Measurements from ENCODE around the gene HOXA3.

Gene HOXA3

DNA sequence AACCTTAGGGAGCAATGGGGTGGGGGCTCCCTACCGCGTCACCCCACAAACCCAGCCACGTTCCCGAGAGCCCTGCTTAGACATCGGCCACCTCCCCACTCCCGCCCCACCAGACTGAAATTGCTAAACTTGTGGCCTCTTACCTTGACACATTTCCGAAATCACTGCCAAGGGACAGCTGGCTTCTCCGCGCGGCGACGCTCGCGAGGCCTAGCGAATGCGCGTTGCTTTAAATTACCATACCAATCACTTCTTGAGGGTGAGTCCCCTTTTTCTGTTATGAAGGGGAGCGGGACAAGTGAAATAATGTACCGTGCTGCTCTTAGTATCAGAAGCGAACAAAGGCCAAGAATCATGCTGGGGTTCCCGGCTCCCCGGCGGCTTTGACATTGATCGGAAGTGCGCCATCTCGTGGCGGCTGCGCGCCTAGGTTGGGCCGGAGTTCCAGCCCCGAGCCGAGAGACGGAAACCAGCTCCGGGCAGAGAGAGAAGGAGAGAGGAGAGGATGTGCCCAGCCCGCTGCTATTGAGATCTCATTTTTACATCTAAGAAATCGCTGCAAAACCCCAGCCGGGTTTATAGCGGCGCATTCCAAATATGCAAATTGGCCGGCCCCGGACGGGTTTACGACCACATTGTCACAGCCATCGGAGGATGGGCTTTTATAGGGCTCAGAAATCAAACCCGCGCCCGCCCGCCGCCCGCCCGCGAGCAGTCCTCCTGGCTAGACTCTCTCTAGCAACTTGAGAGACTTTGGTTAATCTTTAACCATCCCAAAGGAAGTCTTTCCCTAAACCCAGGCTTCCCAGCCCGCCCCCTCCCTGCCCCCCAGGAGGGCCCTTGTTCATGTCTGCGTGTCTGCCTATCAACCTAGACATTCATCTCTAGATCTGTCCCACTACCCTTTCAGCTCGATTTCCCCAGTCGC, 27.4 kb upstream of the HOXA3 start:
- no peak for DNase-seq (ENCODE audit: low read depth, low spot score)
- H3K27ac ChIP-seq, result peak overlapping the region; percentile 93

DNA sequence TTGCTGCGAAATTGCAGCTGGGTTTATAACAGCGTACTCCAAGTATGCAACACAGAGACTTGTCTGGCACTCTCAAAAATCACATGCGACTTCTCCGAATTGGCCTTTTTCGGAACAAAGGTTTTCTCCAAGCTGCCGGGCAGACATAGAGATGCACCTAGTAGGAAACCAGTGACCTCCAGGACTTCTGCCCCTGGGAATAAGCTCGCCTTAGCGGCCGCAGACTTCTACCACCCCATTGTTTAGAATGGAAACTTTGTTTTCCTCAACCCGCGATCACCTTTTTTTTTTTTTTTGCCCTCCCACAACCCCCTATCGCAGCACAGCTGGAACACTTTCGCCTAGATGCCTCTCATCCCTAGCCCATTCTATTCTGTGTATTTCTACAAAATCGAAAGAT, 26.6 kb upstream of the HOXA3 start:
- peak overlapping the region; percentile 93 for H3K27ac ChIP-seq
- DNase-seq (ENCODE audit: low read depth, low spot score), result no peak

DNA sequence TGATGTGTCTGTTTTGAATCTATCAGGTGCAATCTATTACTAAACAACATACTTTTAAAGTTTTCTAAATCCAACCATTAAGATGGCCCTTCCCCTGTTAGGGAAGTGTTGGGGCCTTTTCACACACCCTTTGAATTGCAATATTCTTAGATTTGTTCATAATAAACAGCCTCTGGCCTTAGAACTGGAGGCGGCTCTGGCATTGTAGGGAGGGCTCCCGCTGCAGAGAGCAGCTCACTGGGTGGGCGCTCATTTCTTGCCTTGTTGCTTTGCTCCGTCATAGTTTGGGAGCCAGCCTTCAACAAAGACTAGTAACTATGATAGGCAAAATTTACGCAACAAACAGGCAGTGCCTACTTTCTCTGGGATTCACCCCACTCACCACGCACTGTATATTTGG, 26.0 kb upstream of the HOXA3 start:
- no peak for DNase-seq (ENCODE audit: low read depth, low spot score)
- H3K27ac ChIP-seq, result peak overlapping the region; percentile 93

DNA sequence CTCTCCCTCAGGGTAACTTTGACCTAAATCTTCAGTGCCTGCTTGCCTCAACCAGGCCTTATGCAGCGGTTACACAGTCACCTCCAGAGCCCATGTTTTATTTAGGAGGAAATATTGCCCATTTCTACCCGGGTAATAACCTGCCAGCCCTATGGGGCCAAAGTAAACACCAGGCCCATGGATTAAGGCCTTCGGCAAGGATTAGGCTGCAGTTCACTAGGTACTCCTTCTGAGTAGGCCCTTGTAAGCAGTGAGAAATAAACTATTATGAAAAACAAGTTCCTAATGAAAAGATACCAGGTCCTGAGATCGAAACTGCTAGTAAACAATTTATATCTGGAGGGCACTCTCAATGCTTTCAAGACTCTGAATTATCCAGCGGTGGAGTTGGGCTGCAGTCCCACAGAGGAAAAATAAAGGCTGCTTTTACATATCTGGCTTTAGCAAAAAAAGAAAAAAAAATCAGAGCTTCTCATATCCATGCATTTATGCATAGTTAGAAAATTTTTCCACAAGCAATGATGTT, 25.5 kb upstream of the HOXA3 start:
- peak overlapping the region; percentile 93 for H3K27ac ChIP-seq
- no peak for DNase-seq (ENCODE audit: low read depth, low spot score)

DNA sequence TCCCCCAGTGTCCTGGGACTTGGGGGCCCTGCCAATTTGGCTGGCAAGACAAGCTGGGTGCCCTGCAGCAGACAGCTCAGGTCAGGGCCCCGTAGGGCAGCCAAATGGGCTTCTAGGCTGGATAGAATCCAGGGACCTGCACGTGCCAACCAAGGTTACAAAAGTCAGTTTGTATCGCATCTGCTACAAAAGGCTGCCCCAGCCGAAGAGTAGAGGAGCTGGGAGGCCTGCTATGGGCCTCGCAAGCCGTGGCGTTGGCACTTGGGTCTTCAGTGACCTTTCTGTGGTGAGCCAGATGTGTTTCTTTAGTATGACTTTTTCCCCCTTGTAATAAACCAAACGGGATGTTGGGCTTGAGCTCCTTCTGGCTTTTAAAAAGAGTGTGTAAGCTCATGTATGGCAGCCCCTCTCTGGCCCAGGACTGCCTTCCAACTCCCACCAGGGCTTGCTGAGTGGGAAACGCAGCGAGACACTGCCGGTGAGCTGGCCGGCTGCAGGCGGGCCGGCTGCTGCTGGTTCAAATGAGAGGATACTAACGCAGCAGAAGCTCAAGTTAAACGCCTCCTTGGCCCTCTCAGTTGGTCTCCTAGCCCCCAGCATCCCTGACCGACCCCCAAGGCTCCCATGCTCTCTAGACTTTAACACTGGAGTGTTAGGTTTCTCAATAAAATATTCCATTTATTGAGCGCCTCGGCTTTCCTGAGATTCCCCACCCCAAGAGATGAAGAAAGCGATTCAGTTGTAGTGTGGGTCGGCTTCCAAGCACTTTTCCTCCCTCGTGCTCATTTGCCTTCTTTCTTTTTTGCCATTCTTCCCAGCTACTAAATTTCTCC, 24.8 kb upstream of the HOXA3 start:
- DNase-seq (ENCODE audit: low read depth, low spot score), result no peak
- H3K27ac ChIP-seq, result peak overlapping the region; percentile 93

DNA sequence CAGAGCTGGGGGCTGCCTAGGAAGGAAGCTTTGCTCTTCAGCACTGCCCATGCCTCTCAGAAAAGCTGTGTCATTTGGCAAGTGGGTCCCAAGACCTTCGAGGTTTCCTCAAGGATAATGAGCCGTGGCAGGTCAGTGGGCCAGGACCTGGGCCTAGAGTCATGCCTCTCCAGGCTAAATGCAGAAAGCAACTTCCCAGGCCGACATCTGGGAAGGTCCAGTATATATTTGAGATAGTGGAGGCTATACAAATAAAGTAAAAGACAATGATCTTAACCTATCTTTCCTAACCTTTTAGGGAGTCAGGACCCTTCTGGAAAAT, 24.1 kb upstream of the HOXA3 start:
- DNase-seq (ENCODE audit: low read depth, low spot score), result no peak
- peak overlapping the region; percentile 93 for H3K27ac ChIP-seq

DNA sequence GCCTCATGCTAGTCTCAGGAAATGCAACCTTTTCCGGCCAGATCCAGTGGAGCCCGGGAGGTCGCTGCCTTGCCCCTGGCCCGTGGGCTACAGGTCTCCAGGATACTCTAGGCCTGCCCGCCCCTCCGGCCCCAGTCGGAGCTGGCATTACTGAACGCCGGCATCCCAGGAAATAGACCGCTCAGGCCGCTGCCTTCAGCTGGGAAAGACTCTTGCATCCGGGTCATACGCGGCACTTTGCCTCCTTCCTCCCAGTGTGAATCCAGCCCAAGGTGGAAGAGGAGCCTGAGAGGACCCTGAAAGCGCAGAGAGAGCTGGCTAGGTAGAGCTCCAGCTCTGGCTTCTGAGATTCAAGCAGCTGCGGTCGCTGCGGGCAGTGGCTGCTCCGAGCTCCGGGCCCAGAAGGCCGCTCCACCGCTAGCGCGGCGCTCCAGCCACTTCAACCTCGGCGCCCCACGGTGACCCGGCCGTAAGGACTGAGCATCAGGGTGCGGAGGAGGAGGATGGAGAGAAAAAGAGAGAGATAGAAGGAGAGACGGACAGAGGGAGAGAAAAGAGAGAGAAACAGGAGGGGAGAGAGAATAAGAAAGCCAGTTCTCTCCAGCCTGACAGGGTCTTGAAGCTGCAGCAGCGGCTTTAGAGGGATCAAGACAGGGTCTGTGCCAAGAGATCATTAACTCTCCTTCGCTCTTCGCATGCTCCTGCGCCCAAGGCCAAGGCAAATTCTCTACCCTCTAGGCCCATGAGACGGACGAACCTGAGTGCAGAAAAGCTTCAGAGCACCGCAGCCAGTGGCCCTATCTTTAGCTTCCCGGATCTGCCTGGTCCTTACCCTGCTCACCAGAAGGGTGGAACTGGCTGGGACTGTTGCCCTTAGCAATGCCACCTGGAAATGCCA, 23.5 kb upstream of the HOXA3 start:
- H3K27ac ChIP-seq, result peak overlapping the region; percentile 93
- no peak for DNase-seq (ENCODE audit: low read depth, low spot score)

DNA sequence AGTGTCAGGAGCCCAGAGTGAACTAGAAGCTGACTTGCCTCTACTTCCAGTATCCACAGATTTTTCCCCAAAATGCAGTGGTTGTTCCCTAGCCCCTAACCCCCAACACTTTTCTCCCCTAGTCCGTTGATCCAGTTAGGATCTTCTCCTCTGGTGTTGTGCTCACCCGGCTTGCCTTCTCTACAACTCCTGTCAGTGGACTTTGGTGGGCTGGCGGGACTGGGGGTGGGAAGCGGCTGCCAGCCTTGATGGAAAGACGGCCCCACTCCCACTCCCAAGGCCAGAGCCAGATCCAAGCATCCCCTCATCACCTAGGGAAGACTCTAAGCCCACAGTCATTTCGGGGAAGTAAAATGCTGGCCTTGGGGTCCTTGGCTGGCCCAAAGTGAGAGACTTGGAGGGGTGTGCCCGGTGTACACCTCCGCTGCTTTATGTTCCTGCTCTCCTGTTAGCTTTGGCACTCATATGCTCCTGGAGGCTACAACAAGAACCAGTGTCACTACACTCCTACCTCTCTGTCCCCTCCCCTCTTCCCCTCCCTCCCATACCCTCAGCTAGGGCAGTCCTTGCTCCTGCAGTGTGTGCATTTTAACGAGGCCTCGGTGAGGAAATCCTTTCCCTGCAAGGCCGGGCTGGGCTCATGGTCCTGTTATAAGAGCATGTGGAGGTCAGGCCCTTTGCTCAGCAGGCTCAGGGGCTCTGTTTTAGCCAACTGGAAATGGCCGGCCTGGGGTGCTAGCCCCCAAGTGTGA, 22.7 kb upstream of the HOXA3 start:
- peak; percentile 67 for DNase-seq (ENCODE audit: low read depth, low spot score)
- peak overlapping the region; percentile 93 for H3K27ac ChIP-seq

DNA sequence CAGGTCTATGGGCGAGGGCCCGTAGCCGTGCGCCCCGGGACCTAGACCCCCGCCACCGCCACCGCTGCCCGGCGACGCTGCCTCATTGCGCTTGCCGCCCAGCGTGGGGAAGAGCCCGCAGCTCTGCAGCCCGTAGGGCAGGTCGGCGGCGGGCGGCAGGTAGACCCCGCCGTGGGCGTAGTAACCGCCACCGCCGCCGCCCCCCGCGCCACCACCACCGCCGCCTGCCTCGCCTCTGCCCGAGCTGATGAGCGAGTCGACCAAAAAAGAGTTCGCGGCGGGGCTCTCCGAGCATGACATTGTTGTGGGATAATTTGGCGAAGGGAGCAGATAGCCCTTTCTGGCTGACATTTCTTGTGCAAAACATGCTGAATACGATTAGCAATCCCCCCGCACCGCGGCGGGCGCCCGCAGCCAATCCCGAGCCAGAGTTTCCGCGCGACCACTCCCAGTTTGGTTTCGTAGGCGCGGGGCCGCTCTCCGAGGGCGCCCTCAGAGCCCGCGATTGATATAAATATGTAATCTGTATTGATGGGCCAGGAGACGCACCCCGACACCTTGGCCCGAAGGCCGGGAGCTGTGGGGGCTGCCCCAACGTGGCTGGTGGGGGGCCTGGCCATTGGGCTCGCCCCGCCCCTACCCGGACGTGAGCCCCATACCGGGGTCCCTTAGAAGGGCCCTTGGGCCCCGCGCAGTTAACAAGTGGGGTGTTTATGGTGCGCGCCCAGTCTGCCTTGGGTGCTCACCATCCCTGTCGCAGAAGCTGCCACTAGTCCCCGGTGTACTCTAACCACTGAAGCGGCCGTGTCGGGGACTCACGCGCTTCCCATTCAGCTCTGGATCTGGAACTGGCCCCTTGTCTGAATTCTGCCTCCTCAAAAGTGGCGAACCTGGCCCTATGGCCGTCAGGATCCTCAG, 21.8 kb upstream of the HOXA3 start, which contains the start of gene HOXA10:
TSS of gene HOXA10 (minus strand) at position 365 of the 918 bp plus-strand sequence. CDS start at position 351, 14 bp downstream.
- DNase-seq (ENCODE audit: low read depth, low spot score), result no peak
- peak within 1 kb of the TSS; percentile 93 for H3K27ac ChIP-seq

DNA sequence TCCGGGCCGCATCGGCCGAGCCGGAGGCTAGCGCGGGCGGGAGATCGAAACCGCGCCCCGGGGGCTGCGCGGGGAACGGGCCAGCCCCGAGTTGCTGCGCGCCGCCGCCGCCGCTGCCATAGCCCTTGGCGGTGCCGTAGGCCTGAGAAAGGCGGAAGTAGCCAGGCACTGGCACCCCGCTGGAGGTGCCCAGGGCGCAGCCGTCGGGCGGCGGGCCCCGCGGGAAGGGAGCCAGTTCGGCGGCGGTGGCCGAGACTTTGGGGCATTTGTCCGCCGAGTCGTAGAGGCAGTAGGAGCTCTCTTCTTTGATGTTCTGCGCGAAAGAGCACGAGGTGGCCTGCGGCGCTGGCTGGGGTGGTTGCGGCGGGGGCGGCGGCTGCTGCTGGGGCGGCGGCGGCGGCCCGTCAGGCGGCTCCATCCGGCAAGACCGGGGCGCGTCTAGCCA, 21.1 kb upstream of the HOXA3 start:
- no peak for DNase-seq (ENCODE audit: low read depth, low spot score)
- H3K27ac ChIP-seq, result peak overlapping the region; percentile 93

DNA sequence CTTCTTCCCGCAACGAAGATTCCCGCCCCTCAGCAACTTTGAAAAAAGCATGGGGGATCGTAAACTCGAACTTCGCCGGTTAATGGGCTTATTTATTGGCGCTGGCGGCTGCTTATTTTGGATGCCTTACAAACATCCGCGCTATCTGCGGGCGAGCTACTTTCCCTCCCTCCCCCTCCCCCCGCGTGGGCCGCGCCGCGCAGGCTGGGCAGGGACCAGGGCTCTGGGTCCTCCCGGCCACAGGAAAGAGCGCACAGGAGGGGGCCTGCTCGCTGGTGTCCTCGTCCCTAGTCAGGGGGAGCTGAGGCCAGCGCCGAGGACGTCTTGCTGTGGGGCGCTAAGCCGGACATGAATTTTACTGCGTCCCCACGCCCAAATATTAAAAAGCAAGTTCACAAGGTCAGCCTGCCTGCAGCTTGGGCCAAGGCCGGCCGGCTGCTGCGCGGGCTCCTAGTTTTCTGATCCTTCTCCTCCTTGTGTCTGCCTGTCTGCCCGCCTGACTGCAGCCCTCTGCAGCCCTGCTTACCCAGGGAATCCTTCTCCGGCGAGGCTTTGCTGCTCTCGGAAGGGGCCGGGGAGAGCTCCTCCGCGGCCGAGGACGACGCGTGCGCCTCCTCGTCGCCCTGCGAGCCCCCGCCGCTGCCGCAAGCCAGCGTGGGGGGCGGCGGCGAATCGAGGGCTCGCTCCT, 20.6 kb upstream of the HOXA3 start:
- H3K27ac ChIP-seq, result peak overlapping the region; percentile 93
- no peak for DNase-seq (ENCODE audit: low read depth, low spot score)

DNA sequence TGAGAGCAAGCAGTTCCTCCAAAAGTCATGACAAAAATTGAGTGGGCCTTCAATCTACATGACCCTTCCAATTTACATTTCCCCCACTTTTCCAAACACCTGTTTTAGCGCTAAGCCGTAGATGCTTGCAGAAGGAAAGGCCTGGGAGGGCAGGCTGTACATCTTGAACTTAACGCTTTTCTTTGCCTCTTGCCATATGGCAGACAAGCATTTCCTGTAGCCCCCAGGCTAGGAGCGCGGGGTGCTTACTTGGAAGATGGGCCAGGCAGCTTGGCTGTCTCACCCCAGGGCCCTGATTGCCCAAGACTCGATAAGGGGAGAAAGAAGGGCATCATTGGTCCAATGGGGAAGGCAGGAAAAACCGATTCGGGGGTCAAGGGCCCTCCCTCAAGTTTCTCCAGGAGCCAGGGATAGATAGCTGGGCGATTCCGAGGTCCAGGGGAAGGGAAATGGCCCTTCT, 20.0 kb upstream of the HOXA3 start:
- H3K27ac ChIP-seq, result peak overlapping the region; percentile 93
- DNase-seq (ENCODE audit: low read depth, low spot score), result no peak

DNA sequence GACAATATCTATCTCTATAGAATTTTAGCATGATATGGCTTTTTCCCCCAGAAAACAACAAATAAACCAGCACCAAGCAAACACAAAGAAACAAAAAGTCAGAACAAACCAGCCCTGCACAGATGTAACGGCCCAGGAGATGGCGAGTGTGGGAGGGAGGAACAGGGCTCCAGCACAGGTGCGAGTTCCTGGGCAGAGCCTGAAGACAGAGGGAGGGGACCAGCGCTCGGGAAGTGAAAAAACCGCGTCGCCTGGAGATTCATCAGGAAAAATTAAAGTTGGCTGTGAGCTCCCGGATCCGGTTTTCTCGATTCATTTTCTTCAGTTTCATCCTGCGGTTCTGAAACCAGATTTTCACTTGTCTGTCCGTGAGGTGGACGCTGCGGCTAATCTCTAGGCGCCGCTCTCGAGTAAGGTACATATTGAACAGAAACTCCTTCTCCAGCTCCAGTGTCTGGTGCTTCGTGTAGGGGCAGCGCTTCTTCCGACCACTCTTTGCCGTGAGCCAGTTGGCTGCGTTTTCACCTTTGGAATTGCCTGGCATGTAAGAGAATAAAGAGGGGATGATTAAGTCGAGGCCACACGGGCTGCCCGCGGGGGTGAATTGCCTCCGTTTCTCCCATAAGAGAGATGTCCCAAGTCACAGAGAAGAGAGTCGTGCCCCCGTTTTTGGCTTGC, 19.4 kb upstream of the HOXA3 start:
- DNase-seq (ENCODE audit: low read depth, low spot score), result no peak
- H3K27ac ChIP-seq, result peak overlapping the region; percentile 93

DNA sequence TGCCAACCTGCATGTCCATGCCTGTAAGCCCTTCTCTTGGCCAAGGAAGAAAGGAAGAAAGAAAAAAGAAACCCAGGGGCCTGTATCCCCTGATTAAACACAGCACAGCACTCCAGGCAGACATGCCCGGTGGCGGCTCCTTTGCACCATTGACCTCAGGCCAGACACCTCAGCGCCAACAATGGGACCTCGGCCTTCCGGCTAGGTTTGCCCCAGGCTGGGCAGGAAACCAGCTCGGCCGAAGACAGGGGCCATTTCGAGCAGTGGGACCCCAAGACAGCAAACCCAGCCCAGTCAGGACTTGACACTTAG, 18.9 kb upstream of the HOXA3 start:
- DNase-seq (ENCODE audit: low read depth, low spot score), result no peak

DNA sequence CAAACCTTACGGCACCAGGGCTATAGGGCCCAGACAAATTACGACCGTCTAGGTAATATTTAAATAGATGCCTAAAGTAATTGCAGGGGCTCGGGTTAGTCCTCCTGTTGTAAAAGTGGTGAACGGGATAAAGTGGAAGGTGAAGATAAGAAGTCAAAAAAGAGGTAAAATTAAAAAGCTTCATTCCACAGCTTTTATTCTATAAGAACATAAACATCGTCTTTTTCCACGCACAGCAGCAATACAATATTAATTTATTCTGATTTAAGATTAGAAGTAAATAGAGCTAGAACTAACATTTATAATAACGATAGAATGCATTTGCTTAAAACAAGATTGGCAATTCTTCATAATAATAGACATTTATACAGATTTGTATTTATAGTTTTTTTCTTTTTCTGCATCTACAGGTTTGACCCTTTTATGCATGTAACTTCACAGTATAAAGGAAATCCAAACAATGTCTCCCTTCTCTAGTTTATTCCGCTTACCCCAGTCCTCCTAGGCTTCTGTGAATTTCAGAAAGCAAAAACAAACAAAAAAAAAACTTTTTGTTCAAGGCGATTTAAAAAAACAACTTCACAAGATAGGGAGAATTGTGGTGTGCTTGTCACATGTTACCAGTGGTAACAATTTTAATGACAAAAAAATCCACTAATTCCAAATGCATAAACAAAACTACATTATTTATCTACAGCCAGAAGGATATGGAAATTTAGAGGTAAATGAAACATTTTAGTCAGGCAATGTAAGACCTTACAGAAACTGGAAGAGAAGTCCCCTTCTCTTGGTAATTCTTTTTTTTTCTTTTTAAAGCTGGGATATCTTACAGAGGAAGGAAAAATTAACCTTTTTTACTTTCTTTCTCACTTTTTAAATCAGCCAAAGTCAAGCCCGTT, 18.3 kb upstream of the HOXA3 start:
- DNase-seq (ENCODE audit: low read depth, low spot score), result no peak
- peak overlapping the region; percentile 93 for H3K27ac ChIP-seq

More for the DNA sequence above, 18.9 kb upstream of the HOXA3 start:
- H3K27ac ChIP-seq, result peak overlapping the region; percentile 93

Measured in epithelial cell of prostate (primary cell).